HG03039 (cell line): Measurements from ENCODE around the gene MYOD1.

Experiments
- ATAC-seq: cut with Tn5 transposase; IDR thresholded peaks from one replicate; pipeline ENCODE4 v1.9.1; 2021; ENCODE audit warnings: mild to moderate bottlenecking, moderate library complexity; ENCODE audit not compliant: unreplicated experiment

Gene MYOD1

DNA sequence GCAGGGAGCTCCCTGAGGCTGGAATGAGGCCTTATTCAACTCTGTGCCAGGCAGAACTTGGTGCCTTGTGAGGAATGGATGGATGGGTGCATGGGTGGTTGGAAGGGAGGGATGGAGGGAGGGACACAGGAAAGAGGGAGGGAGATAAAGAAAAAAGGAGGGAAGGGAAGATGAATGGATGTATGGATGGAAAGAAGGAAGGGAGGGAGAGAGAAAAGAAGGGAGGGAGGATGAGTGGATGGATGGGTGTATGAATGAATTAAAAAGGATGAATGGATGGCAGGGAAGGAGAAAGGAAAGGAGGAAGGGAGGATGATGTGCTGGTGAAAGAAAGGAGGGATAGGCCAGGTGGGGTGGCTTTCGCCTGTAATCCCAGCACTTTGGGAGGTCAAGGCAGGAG, 49.8 kb downstream of the MYOD1 start:
- ATAC-seq, result no peak

DNA sequence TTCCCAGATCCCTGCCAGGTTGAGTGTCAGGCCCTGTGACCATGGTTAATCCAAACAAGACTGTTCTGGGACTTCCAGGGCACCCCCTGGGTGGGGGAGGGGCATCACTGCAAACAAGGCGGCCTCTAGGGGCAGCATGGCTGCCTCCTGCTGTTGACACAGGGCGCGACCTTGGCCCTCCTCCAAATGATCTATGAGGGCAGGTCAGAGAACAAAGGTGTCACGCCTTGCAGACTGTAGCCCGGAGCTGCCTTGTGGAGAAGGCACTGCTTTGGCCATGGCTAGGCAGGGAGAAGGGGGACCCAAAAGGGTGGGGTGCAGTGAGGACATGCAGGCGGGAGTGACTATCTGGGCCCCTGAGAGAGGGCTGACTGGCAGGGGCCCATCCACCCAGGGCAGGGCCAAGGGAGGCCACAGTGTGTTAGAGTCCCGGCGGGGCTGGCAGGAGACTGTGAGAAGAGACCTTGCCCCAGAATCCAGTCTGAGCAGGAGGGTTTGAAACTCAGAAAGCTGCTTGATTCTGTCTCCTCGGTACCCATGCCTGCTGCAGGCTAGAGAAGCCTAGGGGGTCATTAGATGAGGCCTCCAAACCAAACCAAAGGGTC, 50.8 kb downstream of the MYOD1 start:
- no peak for ATAC-seq

DNA sequence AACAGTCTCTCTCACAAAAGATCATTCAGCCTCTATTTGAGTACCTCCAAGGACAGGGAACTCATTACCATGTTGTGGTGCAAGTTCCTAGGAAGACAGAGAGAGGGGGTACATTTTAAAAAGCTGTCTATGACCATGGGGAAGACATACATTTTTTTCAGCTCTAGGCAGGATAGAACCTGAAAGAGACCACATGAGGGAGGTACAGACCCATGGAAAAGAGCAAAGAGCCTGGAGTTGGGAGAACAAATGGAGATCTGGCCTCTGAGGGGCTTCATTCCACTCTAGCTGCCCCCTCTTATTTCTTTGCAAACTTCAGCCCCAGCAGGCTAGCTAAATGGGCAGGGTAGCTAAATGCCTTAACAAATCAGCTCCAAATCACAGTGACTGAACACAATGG, 51.5 kb downstream of the MYOD1 start:
- ATAC-seq, result no peak

DNA sequence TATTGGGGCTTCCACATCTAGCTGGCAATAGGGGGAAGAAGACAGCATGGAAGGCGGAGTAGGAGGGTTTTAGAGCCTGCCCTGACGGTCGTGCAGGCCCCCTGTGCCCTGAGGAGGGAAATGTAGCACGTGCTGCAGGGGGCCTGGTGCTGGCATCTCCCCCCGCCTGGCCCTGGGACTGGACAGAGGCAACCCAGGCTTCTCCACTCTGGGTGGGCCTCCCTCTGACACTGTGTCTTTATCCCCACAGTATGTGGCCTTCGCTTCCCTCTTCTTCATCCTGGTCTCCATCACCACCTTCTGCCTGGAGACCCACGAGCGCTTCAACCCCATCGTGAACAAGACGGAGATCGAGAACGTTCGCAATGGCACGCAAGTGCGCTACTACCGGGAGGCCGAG, 52.0 kb downstream of the MYOD1 start:
- no peak for ATAC-seq
